AG09309 (cell line): ENCODE measurements around the gene RBM28.
"Not testable (repeated sequence)": the region's sequence is repeated elsewhere in the genome, so short reads cannot be mapped to it uniquely, and the experiment has no call there.

ENCODE experiments used
- DNase-seq: peaks from one replicate; pipeline ENCODE4 v3.0.0-alpha.2; 2010; ENCODE audit warnings: low read depth
- H3K4me3 ChIP-seq: 2 replicates; pipeline ENCODE4 v1.5.1; 2011; ENCODE audit warnings: mild to moderate bottlenecking, low read depth, low read length, moderate library complexity; ENCODE audit not compliant: control insufficient read depth
- TF ChIP-seq, protein P1 (sequence below): IDR thresholded peaks from 2 replicates; pipeline ENCODE4 v1.5.1; 2011; ENCODE audit warnings: mild to moderate bottlenecking, low read depth, low read length, inconsistent platforms; ENCODE audit not compliant: insufficient read depth, control insufficient read depth; ENCODE audit errors: missing control alignments

Gene RBM28

DNA sequence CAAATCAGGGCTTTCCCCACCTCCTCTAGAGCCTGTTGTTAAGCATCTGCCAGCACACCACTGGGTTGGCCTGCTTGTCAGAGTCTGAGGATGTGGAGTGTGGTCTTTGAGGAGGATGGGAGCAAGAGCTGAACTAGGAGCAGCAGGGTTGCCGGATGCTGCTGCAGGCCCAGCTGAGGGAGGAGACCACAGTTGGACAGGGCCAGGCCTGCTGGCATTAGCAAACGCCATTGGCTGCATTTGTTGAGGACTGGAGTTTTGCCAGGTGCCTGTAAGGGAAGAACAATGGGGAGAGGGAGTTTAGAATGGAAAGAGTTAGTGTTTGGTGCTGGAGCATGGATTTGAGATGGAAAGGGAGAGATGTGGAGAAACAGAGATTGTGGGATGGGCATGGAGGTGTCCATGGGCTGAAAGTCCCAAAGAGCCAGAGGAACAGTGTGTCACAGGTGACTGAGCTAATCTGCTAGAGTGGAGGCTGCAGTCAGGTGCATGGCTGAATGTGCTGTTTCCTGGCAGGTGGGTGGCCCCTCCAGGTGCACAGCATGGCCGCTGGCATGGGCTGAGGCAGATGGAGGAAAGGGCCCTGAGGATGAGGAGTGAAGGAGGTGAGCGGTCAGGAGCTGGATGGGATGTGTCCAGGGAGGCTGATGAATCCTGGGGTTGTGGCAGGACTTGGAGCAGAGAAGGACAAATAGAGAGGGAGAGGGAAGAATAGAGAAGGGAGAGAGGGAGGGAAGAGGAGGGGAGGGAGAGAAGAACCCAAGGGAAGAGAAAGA lies 61.9 kb downstream of the RBM28 start:
- DNase-seq, result no peak
- H3K4me3 ChIP-seq, result no peak overlapping the region
- TF ChIP-seq, protein P1, sequence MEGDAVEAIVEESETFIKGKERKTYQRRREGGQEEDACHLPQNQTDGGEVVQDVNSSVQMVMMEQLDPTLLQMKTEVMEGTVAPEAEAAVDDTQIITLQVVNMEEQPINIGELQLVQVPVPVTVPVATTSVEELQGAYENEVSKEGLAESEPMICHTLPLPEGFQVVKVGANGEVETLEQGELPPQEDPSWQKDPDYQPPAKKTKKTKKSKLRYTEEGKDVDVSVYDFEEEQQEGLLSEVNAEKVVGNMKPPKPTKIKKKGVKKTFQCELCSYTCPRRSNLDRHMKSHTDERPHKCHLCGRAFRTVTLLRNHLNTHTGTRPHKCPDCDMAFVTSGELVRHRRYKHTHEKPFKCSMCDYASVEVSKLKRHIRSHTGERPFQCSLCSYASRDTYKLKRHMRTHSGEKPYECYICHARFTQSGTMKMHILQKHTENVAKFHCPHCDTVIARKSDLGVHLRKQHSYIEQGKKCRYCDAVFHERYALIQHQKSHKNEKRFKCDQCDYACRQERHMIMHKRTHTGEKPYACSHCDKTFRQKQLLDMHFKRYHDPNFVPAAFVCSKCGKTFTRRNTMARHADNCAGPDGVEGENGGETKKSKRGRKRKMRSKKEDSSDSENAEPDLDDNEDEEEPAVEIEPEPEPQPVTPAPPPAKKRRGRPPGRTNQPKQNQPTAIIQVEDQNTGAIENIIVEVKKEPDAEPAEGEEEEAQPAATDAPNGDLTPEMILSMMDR, result no peak

DNA sequence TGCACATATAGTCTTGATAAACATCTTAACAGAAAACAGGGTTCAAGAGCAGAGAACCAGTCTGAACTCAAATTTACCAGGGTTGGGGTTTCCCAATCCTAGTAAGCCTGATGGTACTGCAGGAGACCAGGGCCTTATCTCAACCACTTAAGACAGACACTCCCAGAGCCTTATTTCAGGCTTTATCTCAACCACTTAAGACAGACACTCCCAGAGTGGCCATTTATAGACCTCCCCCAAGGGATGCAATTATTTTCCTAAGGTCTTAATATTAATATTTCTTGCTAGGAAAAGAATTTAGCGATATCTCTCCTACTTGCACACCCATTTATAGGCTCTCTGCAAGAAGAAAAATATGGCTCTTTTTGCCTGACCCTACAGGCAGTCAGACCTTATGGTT lies 63.3 kb downstream of the RBM28 start:
- not testable (repeated sequence) for H3K4me3 ChIP-seq, DNase-seq

DNA sequence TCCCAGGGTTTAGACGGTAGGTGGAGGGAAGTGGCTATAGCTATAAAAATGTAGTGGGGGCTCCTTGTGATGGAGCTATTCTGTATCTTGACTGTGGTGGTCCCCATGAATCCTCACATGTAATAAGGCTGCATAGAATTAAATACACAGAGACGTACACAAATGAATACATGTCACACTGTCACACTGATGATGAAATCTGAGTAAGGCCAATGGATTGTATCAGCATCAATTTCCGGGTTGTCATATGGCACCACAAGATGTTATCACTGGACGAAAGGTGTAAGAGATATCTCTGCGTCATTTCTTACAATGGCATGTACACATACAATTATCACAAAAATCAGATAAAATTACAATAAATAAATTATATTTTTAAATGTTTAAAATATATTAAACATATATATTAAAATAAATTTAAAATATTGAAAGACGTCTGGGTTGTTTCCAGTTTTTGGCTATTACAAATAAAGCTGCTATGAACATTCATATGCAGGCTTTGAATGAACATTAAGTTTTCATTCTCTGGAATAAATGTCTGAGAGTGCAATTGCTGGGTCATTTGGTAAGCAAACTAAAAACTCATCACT lies 64.5 kb downstream of the RBM28 start:
- TF ChIP-seq, protein P1, result no peak
- no peak overlapping the region for H3K4me3 ChIP-seq
- no peak for DNase-seq

DNA sequence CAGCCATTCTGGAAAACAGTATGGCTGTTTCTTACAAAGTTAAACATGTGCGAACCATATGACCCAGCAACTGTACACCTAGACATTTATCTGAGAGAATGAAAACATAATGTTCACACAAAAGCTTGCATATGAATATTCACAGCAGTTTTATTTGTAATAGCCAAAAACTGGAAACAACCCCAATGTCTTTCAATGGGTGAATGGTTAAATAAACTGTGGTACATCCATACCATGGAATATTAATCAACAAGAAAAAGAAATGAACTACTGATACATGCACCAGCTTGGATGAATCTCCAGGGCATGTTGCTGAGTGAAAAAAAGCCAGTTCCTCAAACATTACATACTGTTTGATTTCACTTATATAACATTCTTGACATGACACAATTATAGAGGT lies 65.3 kb downstream of the RBM28 start:
- TF ChIP-seq, protein P1, result no peak
- no peak for DNase-seq
- no peak overlapping the region for H3K4me3 ChIP-seq

DNA sequence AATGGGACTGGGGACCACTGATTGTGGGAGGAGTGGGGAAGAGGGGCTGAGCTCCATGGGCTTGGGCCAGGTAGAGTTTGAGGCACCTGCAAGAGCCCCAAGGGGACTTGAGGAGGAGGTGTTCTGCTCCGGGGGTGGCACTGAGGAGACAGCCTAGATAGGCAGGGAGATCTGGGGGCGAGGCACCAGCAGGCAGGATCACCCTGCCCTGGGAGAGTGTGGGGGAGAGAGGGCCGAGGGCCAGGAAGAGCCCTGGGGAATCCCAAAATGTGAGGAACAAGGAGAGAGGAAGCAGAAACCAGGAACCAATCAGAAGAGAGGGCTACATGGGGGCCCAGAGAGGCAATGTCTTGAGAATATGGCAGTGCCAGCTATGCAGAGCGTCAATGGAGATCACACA lies 68.0 kb downstream of the RBM28 start:
- TF ChIP-seq, protein P1, result no peak
- DNase-seq, result no peak
- no peak overlapping the region for H3K4me3 ChIP-seq

DNA sequence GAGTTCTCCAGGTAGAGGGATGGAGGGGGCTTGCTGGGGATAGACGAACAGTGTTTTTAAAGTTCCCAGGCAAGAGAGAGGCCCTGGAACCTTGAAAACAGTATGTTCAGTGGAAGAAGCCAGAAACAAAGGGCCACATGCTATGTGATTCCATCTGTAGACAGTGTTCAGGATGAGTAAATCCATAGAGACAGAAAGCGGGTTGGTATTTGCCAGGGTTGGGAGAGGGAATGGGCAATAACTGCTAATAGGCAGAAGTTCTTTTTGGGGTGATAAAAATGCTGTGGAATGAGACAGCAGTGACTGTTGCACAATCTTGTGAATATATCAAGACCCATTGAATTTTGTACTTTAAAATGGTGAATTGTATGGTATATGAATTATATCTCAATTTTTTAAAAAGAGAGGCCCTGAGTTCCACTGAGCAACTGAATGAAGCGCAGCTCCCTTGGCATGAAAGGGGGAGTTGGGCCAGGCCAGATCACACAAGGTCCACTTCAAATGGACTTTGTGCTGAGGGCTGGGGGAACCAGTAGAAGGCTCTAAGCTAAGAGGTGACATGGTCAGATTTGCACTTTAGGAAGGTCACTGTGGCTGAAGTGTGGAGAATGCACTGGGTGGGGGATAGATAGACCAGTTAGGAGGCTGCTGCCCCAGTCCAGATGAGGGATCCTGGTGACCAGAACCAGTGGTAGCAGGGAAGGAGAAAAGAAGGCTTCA lies 68.7 kb downstream of the RBM28 start:
- no peak overlapping the region for H3K4me3 ChIP-seq
- TF ChIP-seq, protein P1, result no peak
- no peak for DNase-seq
